Stomach smooth muscle (tissue), 2 donors: ENCODE measurements around the gene CD276.
"Not testable (repeated sequence)": the region's sequence is repeated elsewhere in the genome, so short reads cannot be mapped to it uniquely, and the experiment has no call there.

Source experiments
- H3K27ac ChIP-seq: one replicate; pipeline ENCODE4 v1.7.0; 2013; ENCODE audit warnings: mild to moderate bottlenecking, low read length, inconsistent platforms
- H3K27me3 ChIP-seq, 2 donors: one replicate each; pipeline ENCODE4 v1.7.0; 2013; ENCODE audit warnings: low read length in 2 of 2; ENCODE audit not compliant: insufficient read depth in 2 of 2, control insufficient read depth in 1 of 2
- H3K36me3 ChIP-seq, 2 donors: one replicate each; pipeline ENCODE4 v1.7.0; 2013; ENCODE audit warnings: low read length in 2 of 2; ENCODE audit not compliant: control insufficient read depth in 2 of 2, insufficient read depth in 2 of 2
- H3K4me1 ChIP-seq: one replicate; pipeline ENCODE4 v1.7.0; 2013; ENCODE audit warnings: low read length; ENCODE audit not compliant: control insufficient read depth, insufficient read depth
- H3K4me3 ChIP-seq, 2 donors: one replicate each; pipeline ENCODE4 v1.7.0; 2013; ENCODE audit warnings: low read length in 2 of 2
- H3K9ac ChIP-seq, 2 donors: one replicate each; pipeline ENCODE4 v1.7.0; 2013; ENCODE audit warnings: low read length in 2 of 2, mild to moderate bottlenecking in 1 of 2
- H3K9me3 ChIP-seq, 2 donors: one replicate each; pipeline ENCODE4 v1.7.0; 2013; ENCODE audit warnings: low read length in 2 of 2; ENCODE audit not compliant: control insufficient read depth in 2 of 2
- donor health status: healthy.
- donor health status: Pancreatic carcinoma.

CD276 gene

DNA sequence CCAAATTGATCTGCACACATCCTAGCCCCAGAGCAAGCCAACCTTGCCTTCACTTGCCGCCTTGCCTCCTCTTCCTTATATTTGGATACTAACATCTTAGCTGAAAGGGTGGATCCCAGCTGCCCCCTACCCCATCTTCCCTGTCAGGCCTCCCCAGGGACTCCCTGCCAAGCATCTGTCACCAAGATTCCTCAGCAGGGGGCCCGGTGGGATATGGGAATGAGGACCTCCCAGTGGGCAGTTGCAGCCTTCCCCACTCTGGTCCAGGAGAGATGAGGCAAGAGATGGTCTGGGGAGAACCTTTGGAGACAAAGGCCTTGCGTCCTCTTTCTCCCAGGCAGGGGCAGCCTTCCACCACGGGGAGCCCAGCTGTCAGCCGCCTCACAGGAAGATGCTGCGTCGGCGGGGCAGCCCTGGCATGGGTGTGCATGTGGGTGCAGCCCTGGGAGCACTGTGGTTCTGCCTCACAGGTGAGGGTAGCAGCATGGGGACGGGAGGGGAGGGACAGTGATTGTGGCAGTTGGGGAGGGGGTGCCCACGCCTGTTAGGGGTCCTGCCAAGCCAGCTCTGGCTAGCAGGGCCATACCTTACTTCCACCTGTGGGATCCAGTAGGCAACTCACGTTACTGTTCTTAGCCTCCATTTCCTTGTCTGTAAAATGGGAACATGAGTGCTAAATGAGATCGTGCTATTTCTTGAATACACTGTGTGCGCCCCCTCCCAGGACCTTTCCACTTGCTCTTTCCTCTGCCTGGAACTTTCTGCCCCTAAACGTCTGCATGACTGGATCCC is 15.3 kb downstream of the CD276 start:
- Histone ChIP-seq H3K9ac (no peak overlapping the region), H3K27ac (no peak overlapping the region)

GRCh38 chr15:73700041-73700842 is 16.1 kb downstream of the CD276 start:
- no peaks in the 10 kb centered on the region for H3K9me3 ChIP-seq
- H3K9ac ChIP-seq = no peak overlapping the region
- H3K4me1 ChIP-seq = peaks cover 32% of the 10 kb centered on the region
- peaks cover 6 to 11% of the 10 kb centered on the region in 2 donors for H3K36me3 ChIP-seq
- H3K27ac ChIP-seq = no peak overlapping the region
- H3K27me3 ChIP-seq = no peaks in the 10 kb centered on the region
- H3K4me3 ChIP-seq = no peak overlapping the region

More for the DNA sequence above, 15.3 kb downstream of the CD276 start:
- Histone ChIP-seq H3K4me3 (no peak overlapping the region), H3K27me3 (no peaks in the 10 kb centered on the region), H3K4me1 (peaks cover 33% of the 10 kb centered on the region), H3K36me3 (peaks cover 4 to 11% of the 10 kb centered on the region in 2 donors), H3K9me3 (no peaks in the 10 kb centered on the region)

DNA sequence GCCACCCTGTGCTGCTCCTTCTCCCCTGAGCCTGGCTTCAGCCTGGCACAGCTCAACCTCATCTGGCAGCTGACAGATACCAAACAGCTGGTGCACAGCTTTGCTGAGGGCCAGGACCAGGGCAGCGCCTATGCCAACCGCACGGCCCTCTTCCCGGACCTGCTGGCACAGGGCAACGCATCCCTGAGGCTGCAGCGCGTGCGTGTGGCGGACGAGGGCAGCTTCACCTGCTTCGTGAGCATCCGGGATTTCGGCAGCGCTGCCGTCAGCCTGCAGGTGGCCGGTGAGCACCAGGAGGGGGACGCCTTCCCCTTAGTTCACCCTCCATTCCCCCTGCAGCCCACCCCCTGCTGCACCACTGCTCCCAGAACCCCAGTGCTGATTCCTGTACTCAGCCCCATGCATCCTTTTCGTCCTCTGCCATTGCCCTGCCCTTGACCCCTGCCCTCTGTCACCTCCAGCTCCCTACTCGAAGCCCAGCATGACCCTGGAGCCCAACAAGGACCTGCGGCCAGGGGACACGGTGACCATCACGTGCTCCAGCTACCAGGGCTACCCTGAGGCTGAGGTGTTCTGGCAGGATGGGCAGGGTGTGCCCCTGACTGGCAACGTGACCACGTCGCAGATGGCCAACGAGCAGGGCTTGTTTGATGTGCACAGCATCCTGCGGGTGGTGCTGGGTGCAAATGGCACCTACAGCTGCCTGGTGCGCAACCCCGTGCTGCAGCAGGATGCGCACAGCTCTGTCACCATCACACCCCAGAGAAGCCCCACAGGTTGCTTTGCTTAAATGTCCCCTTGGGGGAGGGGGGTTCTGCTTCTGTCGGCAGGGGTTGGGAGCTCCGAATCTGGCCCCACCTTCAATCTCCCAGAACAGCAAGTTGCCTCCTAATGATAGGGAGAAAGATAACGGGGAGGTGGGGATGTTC is 18.4 kb downstream of the CD276 start:
- H3K36me3 ChIP-seq = peaks cover 17 to 27% of the 10 kb centered on the region in 2 donors

DNA sequence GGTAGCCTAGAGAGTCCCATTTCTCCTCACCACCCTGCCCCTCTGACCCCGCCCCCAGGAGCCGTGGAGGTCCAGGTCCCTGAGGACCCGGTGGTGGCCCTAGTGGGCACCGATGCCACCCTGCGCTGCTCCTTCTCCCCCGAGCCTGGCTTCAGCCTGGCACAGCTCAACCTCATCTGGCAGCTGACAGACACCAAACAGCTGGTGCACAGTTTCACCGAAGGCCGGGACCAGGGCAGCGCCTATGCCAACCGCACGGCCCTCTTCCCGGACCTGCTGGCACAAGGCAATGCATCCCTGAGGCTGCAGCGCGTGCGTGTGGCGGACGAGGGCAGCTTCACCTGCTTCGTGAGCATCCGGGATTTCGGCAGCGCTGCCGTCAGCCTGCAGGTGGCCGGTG is 19.4 kb downstream of the CD276 start:
- H3K9ac ChIP-seq, H3K4me3 ChIP-seq, H3K27me3 ChIP-seq, H3K27ac ChIP-seq, H3K9me3 ChIP-seq: not testable (repeated sequence)
- Histone ChIP-seq H3K4me1 (peaks cover 11% of the 10 kb centered on the region), H3K36me3 (peaks cover 27 to 31% of the 10 kb centered on the region in 2 donors)

More for the DNA sequence above, 18.4 kb downstream of the CD276 start:
- H3K4me3 ChIP-seq, H3K9ac ChIP-seq, H3K27me3 ChIP-seq, H3K9me3 ChIP-seq, H3K27ac ChIP-seq: not testable (repeated sequence)
- H3K4me1 ChIP-seq = peaks cover 14% of the 10 kb centered on the region

DNA sequence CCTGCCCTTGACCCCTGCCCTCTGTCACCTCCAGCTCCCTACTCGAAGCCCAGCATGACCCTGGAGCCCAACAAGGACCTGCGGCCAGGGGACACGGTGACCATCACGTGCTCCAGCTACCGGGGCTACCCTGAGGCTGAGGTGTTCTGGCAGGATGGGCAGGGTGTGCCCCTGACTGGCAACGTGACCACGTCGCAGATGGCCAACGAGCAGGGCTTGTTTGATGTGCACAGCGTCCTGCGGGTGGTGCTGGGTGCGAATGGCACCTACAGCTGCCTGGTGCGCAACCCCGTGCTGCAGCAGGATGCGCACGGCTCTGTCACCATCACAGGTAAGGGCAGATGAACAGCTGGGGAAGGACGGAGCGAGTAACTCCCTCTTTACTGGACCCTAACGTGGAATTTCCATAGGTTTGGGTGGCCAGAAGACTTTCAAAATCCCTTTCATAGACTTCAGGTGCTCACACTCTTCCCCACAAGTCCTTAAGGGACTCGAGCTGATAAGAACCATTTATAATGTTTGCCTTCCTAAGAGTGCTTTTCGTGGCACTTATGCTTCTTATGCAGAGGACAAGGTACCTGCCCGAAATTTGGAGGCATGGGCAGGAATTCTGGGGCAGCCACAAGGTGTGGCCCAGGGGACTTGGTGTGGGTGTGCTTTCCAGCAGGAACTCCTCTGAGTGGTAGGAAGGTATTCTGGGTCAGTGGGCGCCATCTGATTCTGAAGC is 20.1 kb downstream of the CD276 start:
- not testable (repeated sequence) for H3K4me3 ChIP-seq, H3K27ac ChIP-seq, H3K9ac ChIP-seq, H3K27me3 ChIP-seq, H3K9me3 ChIP-seq
- H3K36me3 ChIP-seq = peaks cover 31 to 34% of the 10 kb centered on the region in 2 donors
- H3K4me1 ChIP-seq = peaks cover 11% of the 10 kb centered on the region

- Histone ChIP-seq H3K4me3 (no peak overlapping the region), H3K36me3 (peaks cover 38 to 40% of the 10 kb centered on the region in 2 donors), H3K9me3 (no peaks in the 10 kb centered on the region), H3K4me1 (peaks cover 9% of the 10 kb centered on the region), H3K9ac (no peak overlapping the region), H3K27me3 (no peaks in the 10 kb centered on the region), H3K27ac (no peak overlapping the region)
These were observed 20.9 kb downstream of the CD276 start for GRCh38 chr15:73704869-73705645.

GRCh38 chr15:73708691-73709090 is 24.5 kb downstream of the CD276 start:
- Histone ChIP-seq H3K4me3 (no peak overlapping the region), H3K27ac (no peak overlapping the region), H3K9me3 (no peaks in the 10 kb centered on the region), H3K9ac (no peak overlapping the region), H3K36me3 (peaks cover 56 to 58% of the 10 kb centered on the region in 2 donors), H3K27me3 (no peaks in the 10 kb centered on the region), H3K4me1 (peaks cover 8% of the 10 kb centered on the region)

DNA sequence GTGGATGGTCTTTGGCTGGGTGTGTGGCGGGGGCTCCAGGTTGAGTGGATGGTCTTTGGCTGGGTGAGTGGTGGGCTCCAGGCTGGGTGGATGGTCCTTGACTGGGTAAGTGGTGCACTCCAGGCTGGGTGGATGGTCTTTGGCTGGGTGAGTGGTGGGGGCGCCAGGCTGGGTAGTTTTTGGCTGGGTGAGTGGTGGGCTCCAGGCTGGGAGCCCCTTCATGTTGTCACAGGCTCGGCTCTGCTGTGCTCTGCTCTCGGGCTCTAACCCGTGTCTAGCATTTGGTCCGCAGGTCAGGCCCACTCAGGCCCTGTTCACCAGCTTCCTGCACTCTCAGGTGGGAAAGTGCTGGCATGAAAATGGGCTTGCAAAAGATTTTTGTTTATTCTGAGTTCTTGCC is 25.1 kb downstream of the CD276 start:
- H3K4me1 ChIP-seq = peaks cover 8% of the 10 kb centered on the region
- H3K36me3 ChIP-seq = peaks cover 56 to 62% of the 10 kb centered on the region in 2 donors
- H3K27ac ChIP-seq = no peak overlapping the region

GRCh38 chr15:73709686-73710085 is 25.5 kb downstream of the CD276 start:
- no peak overlapping the region for H3K4me3 ChIP-seq
- H3K27ac ChIP-seq = no peak overlapping the region
- H3K9ac ChIP-seq = no peak overlapping the region
- peaks cover 7% of the 10 kb centered on the region for H3K4me1 ChIP-seq
- H3K9me3 ChIP-seq = no peaks in the 10 kb centered on the region
- no peaks in the 10 kb centered on the region for H3K27me3 ChIP-seq
- peaks cover 55 to 62% of the 10 kb centered on the region in 2 donors for H3K36me3 ChIP-seq

More for the DNA sequence above, 25.1 kb downstream of the CD276 start:
- no peak overlapping the region for H3K9ac ChIP-seq
- H3K9me3 ChIP-seq = no peaks in the 10 kb centered on the region
- no peak overlapping the region for H3K4me3 ChIP-seq
- H3K27me3 ChIP-seq = no peaks in the 10 kb centered on the region
